Natural killer cell treated with Interleukin-12 subunit alpha and Interleukin-12 subunit beta and Interleukin-15 and Interleukin-18, amount 100 ng/mL, for 72 hours (primary cell): ENCODE measurements around the gene ANKRD17. TPM values are rescaled to one million over a fixed set of nuclear protein-coding genes. Genes with fewer than 3 reads are reported as not detected.

Experiments
- ATAC-seq, 2 donors: fragments of 150-1000 bp; cut with Tn5 transposase in 1 of 2; sonication (Bioruptor Pico), chemical (Tn5 transposase) in 1 of 2; 2 replicates each; pipeline ENCODE4 v1.10.0; 2021
- DNase-seq: peaks from one replicate; pipeline ENCODE4 v3.0.0; 2022; ENCODE audit warnings: low spot score
- H3K27ac Mint-ChIP-seq, 2 donors: 1 replicate in 1 of 2; 2 replicates in 1 of 2; pipeline ENCODE4 v1.8.0; 2022; ENCODE audit warnings: mixed read lengths in 2 of 2, mild to moderate bottlenecking in 1 of 2, moderate library complexity in 1 of 2
- H3K27me3 Mint-ChIP-seq, 2 donors: 1 replicate in 1 of 2; 2 replicates in 1 of 2; pipeline ENCODE4 v1.8.0; 2022; ENCODE audit warnings: mixed read lengths in 2 of 2
- H3K36me3 Mint-ChIP-seq: one replicate; pipeline ENCODE4 v1.8.0; 2022; ENCODE audit warnings: mixed read lengths
- H3K4me1 Mint-ChIP-seq, 2 donors: 1 replicate in 1 of 2; 2 replicates in 1 of 2; pipeline ENCODE4 v1.8.0; 2022; ENCODE audit warnings: low read depth in 2 of 2, mixed read lengths in 2 of 2, mild to moderate bottlenecking in 1 of 2
- H3K4me3 Mint-ChIP-seq: one replicate; pipeline ENCODE4 v1.8.0; 2022; ENCODE audit warnings: mixed read lengths
- H3K9me3 Mint-ChIP-seq: 2 replicates; pipeline ENCODE4 v1.8.0; 2022; ENCODE audit warnings: mixed read lengths
- total RNA-seq, 2 donors: library from RNA; stranded (reverse); gene quantifications; one replicate each; pipeline ENCODE4 v1.2.3, GENCODE V29; 2022

The ANKRD17 gene
- total RNA-seq, 2 donors from 2014 or later: 63.5 to 88.6 TPM

DNA sequence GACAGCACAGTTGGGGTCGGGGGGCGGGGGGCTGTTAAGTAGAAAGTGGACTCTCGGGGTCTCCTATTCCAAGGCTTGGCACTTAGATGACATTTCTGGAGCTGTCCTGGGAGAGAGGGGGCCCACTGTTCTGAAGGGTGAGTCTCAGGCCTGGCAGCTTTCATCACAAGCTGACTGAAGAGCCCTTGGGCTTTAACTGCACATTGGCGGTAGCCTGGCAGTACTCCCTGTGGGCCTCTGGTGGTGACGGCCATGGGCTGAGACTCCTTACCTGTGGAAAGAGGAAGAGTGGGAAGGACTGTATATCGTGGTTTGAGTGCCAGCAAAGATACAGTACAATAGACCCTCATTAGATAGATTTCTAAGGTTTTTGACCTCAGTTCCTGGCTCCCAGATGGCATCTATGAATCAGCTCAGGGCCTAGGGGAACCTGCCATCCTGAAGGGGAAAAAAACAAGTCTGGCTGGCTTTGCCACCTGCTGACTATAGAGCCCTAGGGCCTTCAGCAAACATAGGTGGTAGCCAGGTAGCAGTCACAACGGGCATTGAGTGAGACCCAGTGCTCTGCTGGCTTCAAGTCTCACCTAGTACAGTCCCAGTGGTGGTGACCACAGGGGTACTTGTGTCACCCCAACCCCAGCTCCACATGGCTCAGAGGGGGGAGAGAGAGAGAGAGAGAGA is 87.9 kb downstream of the ANKRD17 start:
- peaks cover 7% of the 10 kb centered on the region for H3K9me3 Mint-ChIP-seq
- peaks cover 71% of the 10 kb centered on the region for H3K36me3 Mint-ChIP-seq
- ATAC-seq: no peak
- no peak for DNase-seq
- H3K27ac Mint-ChIP-seq: peak overlapping the region in 1 of 2 donors; percentile 28
- H3K4me1 Mint-ChIP-seq: peaks cover 42% of the 10 kb centered on the region in 2 donors
- H3K4me3 Mint-ChIP-seq: no peak overlapping the region
- no peaks in the 10 kb centered on the region for H3K27me3 Mint-ChIP-seq

DNA sequence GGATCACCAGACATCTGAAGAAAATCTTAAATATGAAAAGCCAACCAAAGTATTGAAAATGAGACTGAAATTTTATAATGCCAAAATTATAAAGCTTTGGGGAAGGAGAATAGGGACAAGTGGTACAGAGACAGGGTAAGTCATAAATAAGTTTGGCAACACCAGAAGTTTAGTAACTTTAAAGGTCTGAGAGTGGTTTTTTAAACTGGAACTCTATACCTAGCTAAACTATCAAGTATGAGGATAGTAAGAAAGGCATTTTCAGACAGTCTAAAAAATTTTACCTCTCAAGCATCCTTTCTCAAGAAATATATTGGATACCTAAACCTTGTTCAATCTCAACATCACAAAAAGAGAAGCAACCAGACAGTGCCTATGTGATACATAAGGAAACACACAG is 92.4 kb downstream of the ANKRD17 start:
- Mint-ChIP-seq H3K4me1 (peaks cover 7 to 17% of the 10 kb centered on the region in 2 donors), H3K27ac (no peak overlapping the region), H3K9me3 (peaks cover 7% of the 10 kb centered on the region), H3K4me3 (no peak overlapping the region), H3K27me3 (no peaks in the 10 kb centered on the region), H3K36me3 (peaks cover 41% of the 10 kb centered on the region)
- DNase-seq: no peak
- no peak for ATAC-seq

DNA sequence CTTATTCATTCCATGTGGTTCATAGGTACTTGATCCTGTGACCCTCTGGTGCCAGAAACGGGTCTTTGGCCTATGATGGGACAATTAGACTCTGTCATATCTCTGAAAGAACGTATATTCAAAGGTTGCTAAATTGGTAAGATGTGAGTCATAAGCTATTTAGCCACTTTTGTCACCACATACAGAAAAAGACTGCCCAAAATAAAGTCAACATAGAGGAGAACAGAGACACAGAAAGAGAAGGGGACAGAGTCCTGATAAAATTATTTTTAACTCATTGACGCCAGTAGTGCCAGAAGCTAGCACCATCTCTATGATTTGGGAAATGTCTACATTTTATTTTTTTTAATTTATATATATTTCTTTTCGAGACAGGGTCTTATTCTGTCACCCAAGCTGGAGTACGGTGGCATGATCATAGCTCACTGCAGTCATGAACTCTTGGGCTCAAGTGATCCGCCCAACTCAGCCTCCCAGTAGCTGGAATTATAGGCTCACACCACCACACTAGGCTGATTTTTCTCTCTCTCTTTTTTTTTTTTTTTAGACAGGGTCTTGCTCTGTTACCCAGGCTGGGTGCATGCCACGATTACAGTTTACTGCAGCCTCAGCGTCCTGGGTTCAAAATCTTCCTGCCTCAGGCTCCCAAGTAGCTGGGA is 96.9 kb downstream of the ANKRD17 start:
- H3K4me3 Mint-ChIP-seq: no peak overlapping the region
- no peaks in the 10 kb centered on the region for H3K27me3 Mint-ChIP-seq
- H3K9me3 Mint-ChIP-seq: peaks cover 7% of the 10 kb centered on the region
- ATAC-seq (no peak), DNase-seq (no peak)
- H3K27ac Mint-ChIP-seq: peak overlapping the region in 1 of 2 donors; percentile 14
- H3K36me3 Mint-ChIP-seq: peaks cover 26% of the 10 kb centered on the region
- H3K4me1 Mint-ChIP-seq: peaks cover 4 to 17% of the 10 kb centered on the region in 2 donors

DNA sequence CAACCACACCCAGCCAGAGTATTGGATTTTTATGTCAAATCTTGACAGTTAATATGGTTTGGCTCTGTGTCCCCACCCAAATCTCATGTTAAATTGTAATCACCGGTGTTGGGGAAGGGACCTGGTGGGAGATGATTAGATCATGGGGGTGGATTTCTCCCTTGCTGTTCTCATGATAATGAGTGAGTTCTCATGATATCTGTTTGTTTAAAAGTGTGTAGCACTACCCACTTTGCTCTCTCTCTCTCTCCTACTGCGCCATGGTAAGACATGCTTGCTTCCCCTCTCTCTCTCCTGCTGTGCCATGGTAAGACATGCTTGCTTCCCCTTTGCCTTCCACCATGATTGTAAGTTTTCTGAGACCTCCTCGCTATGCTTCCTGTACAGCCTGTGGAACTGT is 102.2 kb downstream of the ANKRD17 start:
- DNase-seq (no peak), ATAC-seq (no peak)
- H3K27ac Mint-ChIP-seq: no peak overlapping the region
- peaks cover 18% of the 10 kb centered on the region for H3K36me3 Mint-ChIP-seq
- H3K27me3 Mint-ChIP-seq: no peaks in the 10 kb centered on the region
- H3K9me3 Mint-ChIP-seq: no peaks in the 10 kb centered on the region
- no peak overlapping the region for H3K4me3 Mint-ChIP-seq
- peaks cover 2 to 11% of the 10 kb centered on the region in 2 donors for H3K4me1 Mint-ChIP-seq

DNA sequence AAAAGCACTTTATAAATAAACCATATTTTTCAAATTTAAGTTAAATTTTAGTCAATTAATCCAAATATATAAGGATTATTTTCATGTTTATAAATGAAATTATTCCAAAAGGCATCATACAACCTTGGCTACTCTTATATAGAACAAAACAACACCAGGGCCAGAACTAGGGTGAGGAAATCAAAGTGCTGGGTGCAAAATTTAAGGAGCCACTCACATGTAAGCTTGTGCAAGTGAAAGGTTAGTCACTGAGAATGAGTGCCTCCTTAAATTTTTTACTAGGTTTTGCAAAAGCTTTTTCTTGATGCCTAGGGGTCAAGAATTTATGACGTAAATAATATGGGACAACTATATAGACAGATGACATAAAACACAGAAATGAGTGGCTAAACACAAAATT is 105.7 kb downstream of the ANKRD17 start:
- Mint-ChIP-seq H3K36me3 (peaks cover 18% of the 10 kb centered on the region), H3K27me3 (no peaks in the 10 kb centered on the region), H3K9me3 (no peaks in the 10 kb centered on the region), H3K4me1 (peaks cover 0 to 4% of the 10 kb centered on the region in 2 donors), H3K27ac (no peak overlapping the region), H3K4me3 (no peak overlapping the region)
- ATAC-seq (no peak), DNase-seq (no peak)

DNA sequence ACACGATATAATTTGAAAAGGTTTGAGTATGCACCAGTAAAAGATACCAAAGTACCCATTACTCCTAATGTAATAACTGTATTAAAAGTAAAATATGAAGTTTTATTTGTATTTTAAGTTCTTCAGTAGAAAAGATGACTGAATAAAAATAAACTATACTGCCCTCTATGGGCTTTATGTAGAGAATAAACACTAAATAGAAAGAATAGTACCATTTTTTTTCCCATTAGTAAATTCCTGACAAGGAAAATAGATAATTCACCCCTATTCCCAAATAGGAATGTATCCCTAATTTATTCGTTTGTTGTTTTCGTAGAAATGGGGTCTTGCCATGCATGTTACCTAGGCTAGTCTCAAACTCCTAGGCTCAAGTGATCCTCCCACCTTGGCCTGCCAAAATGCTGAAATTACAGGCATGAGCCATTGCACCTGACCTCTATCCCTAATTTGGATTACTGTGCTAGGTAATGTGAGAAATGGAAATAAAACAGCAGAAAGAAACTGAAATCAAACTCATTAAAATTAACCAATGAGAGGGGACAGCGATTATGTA is 115.5 kb downstream of the ANKRD17 start:
- Mint-ChIP-seq H3K4me1 (peaks cover 0 to 2% of the 10 kb centered on the region in 2 donors), H3K4me3 (no peak overlapping the region), H3K27me3 (no peaks in the 10 kb centered on the region), H3K9me3 (no peaks in the 10 kb centered on the region), H3K27ac (no peak overlapping the region), H3K36me3 (peaks cover 24% of the 10 kb centered on the region)
- DNase-seq (no peak), ATAC-seq (no peak)

DNA sequence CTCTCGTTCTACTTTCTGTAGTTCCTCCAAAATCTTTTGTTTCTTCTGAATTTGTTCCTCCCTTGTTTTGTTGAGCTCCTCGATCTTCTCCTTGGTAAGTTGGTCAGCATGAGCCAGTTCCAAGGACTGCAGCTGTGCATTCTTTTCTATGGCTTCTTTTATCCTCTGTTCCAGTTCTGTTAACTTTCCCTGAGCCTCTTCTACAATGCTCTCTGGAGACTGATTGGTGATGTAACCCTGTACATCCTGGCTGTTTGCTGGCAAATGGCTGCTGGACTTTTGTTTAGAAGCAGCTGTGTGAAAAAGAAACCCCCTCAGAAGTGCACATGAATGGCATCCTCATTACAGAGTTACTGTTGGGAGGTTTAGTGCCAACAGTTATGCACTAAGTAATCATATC is 118.6 kb downstream of the ANKRD17 start:
- no peaks in the 10 kb centered on the region for H3K9me3 Mint-ChIP-seq
- H3K36me3 Mint-ChIP-seq: peaks cover 21% of the 10 kb centered on the region
- H3K27me3 Mint-ChIP-seq: no peaks in the 10 kb centered on the region
- ATAC-seq: no peak
- no peak for DNase-seq
- no peak overlapping the region for H3K4me3 Mint-ChIP-seq
- peaks cover 5 to 6% of the 10 kb centered on the region in 2 donors for H3K4me1 Mint-ChIP-seq
- H3K27ac Mint-ChIP-seq: no peak overlapping the region

DNA sequence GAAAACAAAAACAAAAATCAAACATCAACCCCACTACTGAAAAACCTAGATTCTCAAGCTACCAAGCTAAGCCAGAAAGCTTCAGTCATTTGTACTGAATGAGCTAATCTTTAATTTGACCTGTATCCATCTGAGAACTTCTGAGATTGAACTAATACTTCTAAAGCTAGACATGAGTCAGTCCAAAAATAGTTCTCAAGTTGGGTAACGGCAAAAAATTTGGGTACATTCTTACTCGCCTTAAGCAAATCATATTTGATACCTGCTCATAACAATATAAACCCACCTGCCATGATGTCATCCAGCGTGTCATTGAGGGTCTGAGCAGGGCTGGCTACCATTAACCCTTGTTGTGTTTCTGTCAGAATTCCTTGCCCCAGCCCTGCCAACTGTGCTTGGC is 119.4 kb downstream of the ANKRD17 start:
- DNase-seq (no peak), ATAC-seq (no peak)
- Mint-ChIP-seq H3K36me3 (peaks cover 18% of the 10 kb centered on the region), H3K9me3 (no peaks in the 10 kb centered on the region), H3K27ac (no peak overlapping the region), H3K27me3 (no peaks in the 10 kb centered on the region), H3K4me3 (no peak overlapping the region), H3K4me1 (peaks cover 5 to 6% of the 10 kb centered on the region in 2 donors)

DNA sequence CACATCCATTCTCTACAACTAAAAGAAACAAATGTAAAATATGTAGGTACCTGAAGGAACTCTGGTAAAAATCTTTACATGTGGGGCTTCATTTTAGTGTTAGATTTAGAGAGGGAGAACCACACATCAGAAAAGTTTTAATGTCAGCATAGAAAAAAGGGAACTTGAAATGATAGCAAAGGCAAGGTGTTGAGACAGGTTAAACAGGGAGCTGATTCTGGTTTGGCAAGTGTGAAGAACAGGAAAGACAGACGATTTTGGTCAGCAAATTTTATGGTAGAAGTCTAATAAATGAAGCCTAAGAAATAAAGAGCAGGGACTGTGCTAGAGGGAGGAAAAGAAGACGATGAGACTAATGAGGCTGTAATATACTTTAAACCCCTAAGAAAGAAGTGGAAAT is 121.5 kb downstream of the ANKRD17 start:
- peaks cover 14% of the 10 kb centered on the region for H3K36me3 Mint-ChIP-seq

DNA sequence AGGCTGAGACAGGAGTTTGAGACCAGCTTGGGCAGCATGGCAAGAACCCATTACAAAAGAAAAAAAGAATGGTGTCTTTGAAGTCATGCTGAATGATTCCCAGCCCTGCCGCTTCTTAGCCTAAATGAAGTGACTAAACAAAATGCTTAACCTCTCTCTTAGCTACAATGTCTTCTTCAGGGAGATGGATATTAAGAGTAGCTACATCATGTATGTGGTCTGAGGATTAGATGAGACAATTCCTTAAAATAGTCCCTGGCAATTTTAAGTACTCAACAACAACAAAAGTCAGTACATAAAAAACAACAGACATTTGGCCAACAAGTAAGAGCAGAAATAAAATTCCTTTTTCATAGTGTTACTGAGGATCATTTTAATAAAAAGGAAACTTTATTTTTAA is 124.8 kb downstream of the ANKRD17 start:
- H3K36me3 Mint-ChIP-seq: peaks cover 5% of the 10 kb centered on the region
- no peak overlapping the region for H3K4me3 Mint-ChIP-seq
- H3K27ac Mint-ChIP-seq: no peak overlapping the region
- no peaks in the 10 kb centered on the region for H3K9me3 Mint-ChIP-seq
- H3K4me1 Mint-ChIP-seq: peaks cover 4 to 5% of the 10 kb centered on the region in 2 donors
- no peaks in the 10 kb centered on the region for H3K27me3 Mint-ChIP-seq
- no peak for DNase-seq
- ATAC-seq: no peak

More for the DNA sequence above, 121.5 kb downstream of the ANKRD17 start:
- no peak overlapping the region for H3K4me3 Mint-ChIP-seq
- H3K4me1 Mint-ChIP-seq: peaks cover 5 to 6% of the 10 kb centered on the region in 2 donors
- ATAC-seq: no peak
- H3K27ac Mint-ChIP-seq: peak overlapping the region in 1 of 2 donors; percentile 8
- H3K9me3 Mint-ChIP-seq: no peaks in the 10 kb centered on the region
- no peak for DNase-seq
- no peaks in the 10 kb centered on the region for H3K27me3 Mint-ChIP-seq

DNA sequence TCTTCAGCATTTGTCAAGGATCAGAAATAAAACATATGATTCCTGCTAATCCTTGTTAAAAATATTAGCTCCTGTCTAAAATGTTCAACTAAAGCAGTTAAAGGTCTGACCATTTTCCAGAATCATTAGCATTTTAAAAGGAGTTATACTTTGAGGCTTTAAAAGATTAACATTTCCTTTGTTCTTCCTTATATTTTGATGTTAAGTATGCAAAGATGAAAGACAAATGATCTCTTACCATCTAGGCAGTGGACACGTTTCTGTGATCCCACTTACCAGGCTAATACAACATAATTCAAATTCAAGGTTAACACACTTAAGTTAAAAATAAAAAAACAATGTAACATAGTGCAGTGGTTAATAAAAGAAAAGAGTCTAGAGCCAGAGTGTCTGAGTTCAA is 127.3 kb downstream of the ANKRD17 start:
- no peaks in the 10 kb centered on the region for H3K4me1 Mint-ChIP-seq
- no peaks in the 10 kb centered on the region for H3K9me3 Mint-ChIP-seq
- no peaks in the 10 kb centered on the region for H3K36me3 Mint-ChIP-seq
- no peaks in the 10 kb centered on the region for H3K27me3 Mint-ChIP-seq
- ATAC-seq: no peak
- no peak overlapping the region for H3K27ac Mint-ChIP-seq
- no peak overlapping the region for H3K4me3 Mint-ChIP-seq
- DNase-seq: no peak

DNA sequence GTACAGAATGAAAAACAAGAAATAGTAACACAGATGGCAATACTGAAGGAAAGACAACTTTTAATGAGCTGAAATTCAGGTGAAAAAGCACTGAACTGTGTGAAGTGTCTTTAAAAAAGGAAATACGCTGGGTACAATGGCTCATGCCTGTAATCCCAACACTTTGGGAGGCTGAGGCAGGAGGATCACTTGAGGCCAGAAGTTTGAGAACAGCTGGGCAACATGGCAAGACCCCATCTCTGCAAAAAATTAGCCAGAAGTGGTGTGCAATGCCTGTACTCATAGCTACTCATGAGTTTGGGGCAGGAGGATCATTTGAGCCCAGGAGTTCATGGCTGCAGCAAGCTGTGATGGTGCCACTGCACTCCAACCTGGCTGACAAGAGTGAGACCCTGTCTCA is 129.3 kb downstream of the ANKRD17 start:
- H3K36me3 Mint-ChIP-seq: peaks cover 3% of the 10 kb centered on the region
- DNase-seq: no peak
- no peak for ATAC-seq
- H3K4me3 Mint-ChIP-seq: no peak overlapping the region
- no peaks in the 10 kb centered on the region for H3K9me3 Mint-ChIP-seq
- H3K27me3 Mint-ChIP-seq: no peaks in the 10 kb centered on the region
- peaks cover 0 to 3% of the 10 kb centered on the region in 2 donors for H3K4me1 Mint-ChIP-seq
- H3K27ac Mint-ChIP-seq: no peak overlapping the region

DNA sequence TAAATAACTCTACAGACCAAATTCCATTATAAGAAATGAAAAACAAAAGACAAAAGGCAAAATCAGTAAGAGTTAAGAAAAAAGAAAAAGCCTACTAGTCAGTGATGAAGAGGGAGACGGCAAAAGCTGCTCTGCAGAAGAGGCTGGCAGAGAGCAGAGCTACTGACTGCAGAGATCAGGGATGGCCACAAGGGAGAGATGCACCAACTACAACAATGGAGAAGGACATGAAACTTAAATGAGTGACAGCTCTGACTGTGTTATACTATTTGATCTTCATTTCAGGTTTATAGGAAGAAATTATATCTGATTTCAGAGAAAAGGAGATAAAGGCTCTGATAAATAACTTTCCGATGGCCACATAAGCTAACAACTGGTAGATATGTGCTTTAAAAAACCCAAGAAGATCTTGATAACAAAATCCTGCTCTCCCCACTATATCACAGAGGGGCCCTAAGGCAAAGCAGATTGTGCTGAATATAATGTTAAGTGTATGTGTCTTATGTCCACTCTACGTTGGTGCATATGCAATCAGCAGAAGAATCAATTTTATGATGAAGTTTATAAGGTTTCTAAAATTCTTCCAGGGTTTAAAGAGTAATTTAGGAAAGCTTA is 130.7 kb downstream of the ANKRD17 start:
- no peaks in the 10 kb centered on the region for H3K9me3 Mint-ChIP-seq
- ATAC-seq (no peak), DNase-seq (no peak)
- H3K4me1 Mint-ChIP-seq: peaks cover 0 to 3% of the 10 kb centered on the region in 2 donors
- peaks cover 6% of the 10 kb centered on the region for H3K36me3 Mint-ChIP-seq
- H3K27me3 Mint-ChIP-seq: no peaks in the 10 kb centered on the region
- no peak overlapping the region for H3K27ac Mint-ChIP-seq
- no peak overlapping the region for H3K4me3 Mint-ChIP-seq

DNA sequence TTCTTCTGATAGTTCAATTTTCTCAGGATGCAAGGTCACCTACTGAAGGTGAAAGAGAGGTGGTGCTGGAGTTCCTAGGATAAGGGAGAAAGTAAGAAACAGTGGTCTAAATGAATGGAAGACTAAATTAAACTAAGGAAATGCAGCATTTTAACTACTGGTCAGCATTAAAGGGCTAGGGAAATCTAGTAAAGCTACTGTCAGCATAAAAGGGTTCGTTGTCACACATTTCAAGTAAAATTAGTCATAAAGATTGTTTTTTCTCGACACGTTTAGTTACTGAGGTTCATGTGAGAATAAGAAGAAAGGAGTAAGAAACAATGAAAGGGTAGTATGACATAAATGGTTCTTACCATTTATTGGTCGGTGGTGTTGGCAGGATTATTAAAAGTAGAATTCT is 149.1 kb downstream of the ANKRD17 start:
- Mint-ChIP-seq H3K4me1 (peaks cover 0 to 7% of the 10 kb centered on the region in 2 donors), H3K9me3 (no peaks in the 10 kb centered on the region), H3K27ac (no peak overlapping the region), H3K27me3 (no peaks in the 10 kb centered on the region), H3K36me3 (peaks cover 31% of the 10 kb centered on the region), H3K4me3 (no peak overlapping the region)
- no peak for DNase-seq
- ATAC-seq: no peak
